GM18526 (cell line): ENCODE measurements around the gene ZMIZ1.

Experiments used
- POLR2A ChIP-seq: IDR thresholded peaks from 3 replicates; pipeline ENCODE4 v1.6.1; 2011; ENCODE audit not compliant: insufficient read length; ENCODE audit errors: extremely low read depth

ZMIZ1 gene

GRCh38 chr10:79065091-79065551, 3.6 kb upstream of the ZMIZ1 start:
- no peak for TF ChIP-seq POLR2A

DNA sequence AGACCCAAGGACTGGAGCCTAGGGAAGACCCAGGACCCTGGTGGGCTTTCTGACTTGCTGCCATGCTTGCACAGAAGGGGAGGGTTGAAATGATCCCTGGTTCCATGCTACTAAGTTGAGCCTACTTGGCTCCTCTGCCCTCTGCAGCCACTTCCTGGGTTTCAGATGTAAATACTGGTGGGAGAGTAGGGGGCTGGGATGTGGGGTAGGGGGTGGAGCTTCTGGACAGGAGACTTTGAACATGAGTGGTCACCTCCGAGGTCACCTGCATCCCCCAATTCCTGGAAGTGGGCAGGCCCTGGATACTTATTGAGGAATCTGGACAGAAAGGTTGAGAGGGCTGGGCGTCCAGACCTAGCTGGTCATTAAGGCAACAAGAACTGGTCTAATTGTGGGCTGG, 2.9 kb upstream of the ZMIZ1 start:
- TF ChIP-seq POLR2A = no peak

- TF ChIP-seq POLR2A = no peak
Measured at GRCh38 chr10:79066411-79067240, 2.1 kb upstream of the ZMIZ1 start.

GRCh38 chr10:79067241-79068202, 1.2 kb upstream of the ZMIZ1 start:
- TF ChIP-seq POLR2A = no peak

- TF ChIP-seq POLR2A = no peak
Measured at GRCh38 chr10:79068203-79068561, 584 bp upstream of the ZMIZ1 start.

DNA sequence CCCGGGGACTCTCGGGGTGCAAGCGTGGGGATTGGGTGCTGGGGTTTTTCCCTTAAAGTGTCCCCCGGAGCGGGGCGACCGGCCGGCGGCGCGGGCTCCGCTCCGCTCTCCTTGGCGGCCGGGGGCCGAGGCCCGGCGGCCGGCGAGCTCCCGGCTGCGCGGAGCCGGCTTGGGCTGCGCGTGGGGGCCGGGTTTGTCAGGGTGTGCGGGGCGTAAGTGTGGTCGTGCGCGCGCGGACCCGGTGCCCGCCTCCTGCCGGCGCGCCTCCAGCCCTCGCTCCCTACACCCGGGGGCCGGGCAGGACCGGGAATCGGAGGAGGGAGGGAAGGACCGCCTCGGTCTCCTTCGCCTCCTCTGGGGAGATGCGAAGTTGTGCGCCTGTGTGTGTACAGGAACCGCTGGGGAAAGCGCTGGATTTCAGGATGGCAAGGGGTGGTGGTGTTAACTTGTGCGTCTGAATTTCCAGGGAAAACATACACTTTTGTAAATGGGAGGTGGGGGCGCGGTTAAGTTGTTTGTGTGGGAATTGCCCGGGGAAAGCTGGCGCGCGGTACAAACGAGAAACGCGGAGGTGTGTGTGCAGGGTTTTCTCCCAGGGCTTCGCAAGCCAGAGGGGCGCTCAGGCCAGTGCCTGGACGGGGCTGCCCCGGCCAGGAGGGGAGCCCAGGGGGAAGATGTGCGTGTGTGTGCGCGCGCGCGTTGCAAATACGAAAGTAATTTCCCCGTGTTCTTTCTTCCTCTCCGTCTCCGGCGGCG, 737 bp downstream of the ZMIZ1 start:
- TF ChIP-seq POLR2A = no peak

- TF ChIP-seq POLR2A = no peak
Measured at GRCh38 chr10:79070081-79070605, 1.4 kb downstream of the ZMIZ1 start.

GRCh38 chr10:79070606-79071395, 2.0 kb downstream of the ZMIZ1 start:
- no peak for TF ChIP-seq POLR2A

DNA sequence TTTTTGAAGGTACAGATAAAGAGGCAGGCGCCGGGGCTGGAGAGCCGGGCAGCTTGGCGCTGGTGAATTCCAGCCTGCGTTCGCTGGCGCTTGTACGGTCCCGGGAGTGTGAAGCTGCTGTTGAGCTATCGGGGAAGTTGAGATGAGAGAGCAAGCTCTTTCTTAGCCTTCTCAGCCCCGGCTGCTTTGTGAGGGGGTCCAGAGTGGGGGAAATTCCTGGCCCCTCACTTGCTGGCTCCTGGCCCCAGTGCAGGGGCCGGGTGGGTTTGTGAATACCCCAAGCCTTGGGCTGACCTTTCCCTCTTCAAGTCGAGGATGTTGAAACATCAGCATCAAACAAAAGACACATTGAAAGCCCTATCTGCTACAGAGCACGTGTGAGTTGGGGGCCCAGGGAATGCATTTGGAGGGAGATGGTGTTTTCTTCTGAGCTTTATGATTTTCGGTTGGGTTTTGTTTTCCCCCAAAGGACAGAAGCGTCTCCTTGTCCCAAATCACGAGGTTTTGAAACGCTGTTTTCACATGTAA, 2.7 kb downstream of the ZMIZ1 start:
- no peak for TF ChIP-seq POLR2A

GRCh38 chr10:79072041-79072441, 3.3 kb downstream of the ZMIZ1 start:
- TF ChIP-seq POLR2A = no peak

GRCh38 chr10:79072994-79073645, 4.4 kb downstream of the ZMIZ1 start:
- TF ChIP-seq POLR2A = no peak

- no peak for TF ChIP-seq POLR2A
Measured at GRCh38 chr10:79073784-79074432, 5.1 kb downstream of the ZMIZ1 start.

DNA sequence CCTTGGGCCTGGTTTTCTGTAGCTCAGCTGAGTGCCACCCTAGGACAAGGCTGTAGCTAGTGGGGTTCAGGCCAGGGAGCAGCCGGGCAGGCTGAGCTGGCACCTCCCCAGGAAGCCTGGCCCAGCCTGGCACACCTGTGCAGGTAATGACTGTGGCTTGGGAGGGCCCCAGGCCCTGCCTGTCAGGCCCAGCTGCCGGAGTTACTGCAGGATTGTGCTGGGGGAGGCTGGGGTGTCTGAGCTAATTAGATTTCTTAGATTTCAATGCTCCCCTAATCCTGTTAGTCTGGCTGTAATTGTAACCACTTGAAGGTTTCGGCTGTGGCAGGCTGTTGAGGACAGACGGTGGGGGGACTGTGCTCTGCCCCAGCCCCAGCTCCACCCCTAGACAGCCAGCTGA, 6.0 kb downstream of the ZMIZ1 start:
- no peak for TF ChIP-seq POLR2A

- TF ChIP-seq POLR2A = no peak
Measured at GRCh38 chr10:79075418-79075817, 6.7 kb downstream of the ZMIZ1 start.
